GM20000 (cell line): ENCODE data around the gene TMCO4.
A peak's percentile ranks its signal among the peaks of the same experiment; 100 is the strongest.

ENCODE experiments used
- DNase-seq: peaks from one replicate; pipeline ENCODE4 v3.0.0; 2012; ENCODE audit warnings: low spot score
- CTCF ChIP-seq: IDR thresholded peaks from 2 replicates; pipeline ENCODE4 v1.5.1; 2012; ENCODE audit warnings: mild to moderate bottlenecking, control low read depth; ENCODE audit errors: extremely low read depth, missing control alignments

TMCO4 gene

GRCh38 chr1:19765623-19766022 is 34.1 kb downstream of the TMCO4 start:
- TF ChIP-seq CTCF: no peak
- DNase-seq: no peak

GRCh38 chr1:19764848-19765247 is 34.9 kb downstream of the TMCO4 start:
- no peak for DNase-seq
- no peak for TF ChIP-seq CTCF

- TF ChIP-seq CTCF: peak; percentile 66
Observed at GRCh38 chr1:19762175-19762779, 37.4 kb downstream of the TMCO4 start.

GRCh38 chr1:19759740-19760089 is 40.0 kb downstream of the TMCO4 start:
- DNase-seq: no peak
- no peak for TF ChIP-seq CTCF

More at GRCh38 chr1:19762175-19762779, 37.4 kb downstream of the TMCO4 start:
- DNase-seq: peak; percentile 63

GRCh38 chr1:19758227-19758830 is 41.4 kb downstream of the TMCO4 start:
- DNase-seq: no peak

GRCh38 chr1:19757641-19758040 is 42.1 kb downstream of the TMCO4 start:
- no peak for DNase-seq
- TF ChIP-seq CTCF: no peak

More at GRCh38 chr1:19758227-19758830, 41.4 kb downstream of the TMCO4 start:
- no peak for TF ChIP-seq CTCF

- no peak for TF ChIP-seq CTCF
Observed at GRCh38 chr1:19756480-19756879, 43.2 kb downstream of the TMCO4 start.

More at GRCh38 chr1:19756480-19756879, 43.2 kb downstream of the TMCO4 start:
- no peak for DNase-seq
